ENCODE results near the gene PSTK.

GRCh38 chr10:122939133-122939855 lies 40.9 kb upstream of the PSTK start:
- no peak for TF ChIP-seq CTCF (conservative IDR thresholded peaks at IDR 0.05; ENCODE audit: low read length)
- TF ChIP-seq EZH2phosphoT487 (IDR thresholded peaks at IDR 0.05; ENCODE audit: borderline replicate concordance): no peak
